ENCODE measurements around the gene DLEU7.

GRCh38 chr13:50801087-50801931 is 42.2 kb downstream of the DLEU7 start:
- TF ChIP-seq CTCF (IDR thresholded peaks at IDR 0.05; ENCODE audit: insufficient read depth, low read depth, low read length) (peak; percentile 83), EZH2 (IDR thresholded peaks at IDR 0.05; ENCODE audit: insufficient read depth, low read length) (no peak)

All from astrocyte (in vitro differentiated cells and primary cell).